Endothelial cell of umbilical vein (primary cell): ENCODE results near the gene DLL1. TPM values are rescaled to one million over a fixed set of nuclear protein-coding genes. Genes with fewer than 3 reads are reported as not detected.

Source experiments
- BruUV-seq: library from RNA; stranded (reverse); fragments of 400-500 nt; replicated peaks from 2 replicates; lab custom pipeline; 2021; lab: Mats Ljungman, UMichigan
- CTCF ChIA-PET: fragments of 300-600, 350-600 bp; sonication (Branson Sonifier 250); formaldehyde crosslinking; loops from one replicate; lab custom pipeline; 2021; ENCODE audit warnings: antibody characterized with exemption, inconsistent platforms; lab: Charles Lee
- POLR2A ChIA-PET: fragments of 300-600, 350-600 bp; sonication (Branson Sonifier 250); formaldehyde crosslinking; loops from one replicate; lab custom pipeline; 2021; ENCODE audit warnings: antibody characterized with exemption, inconsistent platforms; lab: Charles Lee
- DNase-seq: peaks from one replicate; pipeline ENCODE4 v3.0.0-alpha.2; 2011; ENCODE audit warnings: low read depth, low spot score
- FAIRE-seq: peaks from 2 replicates; lab custom pipeline; 2011; peaks lifted over from hg19 to GRCh38; lab: Jason Lieb, UNC
- H2AFZ ChIP-seq: 2 replicates; pipeline ENCODE4 v1.6.0; 2012; ENCODE audit warnings: low read depth, low read length, control low read depth, inconsistent platforms
- H3K27ac ChIP-seq: 2 replicates; pipeline ENCODE4 v1.5.1; 2011; ENCODE audit warnings: low read depth, mild to moderate bottlenecking, control low read depth, low read length, moderate library complexity; ENCODE audit not compliant: insufficient read depth
- H3K27me3 ChIP-seq, 2 experiments: 2 replicates each; pipeline versions ENCODE4 v1.6.0 to v1.6.1; 2011; ENCODE audit warnings: low read length in 2 of 2, mixed read lengths in 1 of 2; ENCODE audit not compliant: control insufficient read depth in 2 of 2, insufficient read depth in 2 of 2
- H3K36me3 ChIP-seq, 2 experiments: 2 replicates in 1 of 2; 3 replicates in 1 of 2; pipeline ENCODE4 v1.5.1; 2011; ENCODE audit warnings: low read length in 2 of 2, mild to moderate bottlenecking in 1 of 2, moderate library complexity in 1 of 2; ENCODE audit not compliant: control insufficient read depth in 2 of 2, insufficient read depth in 2 of 2; ENCODE audit errors: extremely low read depth in 1 of 2
- H3K4me1 ChIP-seq: 3 replicates; pipeline ENCODE4 v1.5.1; 2011; ENCODE audit warnings: mild to moderate bottlenecking, low read length; ENCODE audit not compliant: control insufficient read depth, insufficient read depth; ENCODE audit errors: extremely low read depth
- H3K4me2 ChIP-seq: 2 replicates; pipeline ENCODE4 v1.6.1; 2011; ENCODE audit warnings: low read length, control low read depth, mixed read lengths; ENCODE audit not compliant: insufficient read depth
- H3K4me3 ChIP-seq, 3 experiments: fragments of 200-600 bp in 1 of 3; sonication (generic), shearing (Covaris generic) in 1 of 3; replicated peaks in 1 of 3; 2 replicates each; pipeline ENCODE4 v1.5.1; 2011 to 2016; ENCODE audit warnings: control low read depth in 3 of 3, low read length in 3 of 3, mild to moderate bottlenecking in 2 of 3, inconsistent platforms in 1 of 3, low read depth in 1 of 3, moderate library complexity in 1 of 3; ENCODE audit not compliant: insufficient read depth in 1 of 3
- H3K79me2 ChIP-seq: 2 replicates; pipeline ENCODE4 v1.6.0; 2012; ENCODE audit warnings: low read length, inconsistent platforms; ENCODE audit not compliant: control insufficient read depth, insufficient read depth
- H3K9ac ChIP-seq: replicated peaks from 2 replicates; pipeline ENCODE3; 2011; ENCODE audit warnings: low read length, control low read depth; ENCODE audit not compliant: insufficient read depth; ENCODE audit errors: extremely low read depth
- H3K9me1 ChIP-seq: replicated peaks from 3 replicates; pipeline ENCODE4 v1.6.0; 2011; ENCODE audit warnings: mild to moderate bottlenecking, low read length; ENCODE audit not compliant: control insufficient read depth, insufficient read depth; ENCODE audit errors: extremely low read depth
- H3K9me3 ChIP-seq: replicated peaks from 2 replicates; pipeline ENCODE4 v1.5.1; 2012; ENCODE audit warnings: low read length, inconsistent platforms; ENCODE audit not compliant: control insufficient read depth, insufficient read depth
- H4K20me1 ChIP-seq: replicated peaks from 2 replicates; pipeline ENCODE3; 2011; ENCODE audit warnings: mild to moderate bottlenecking, low read length; ENCODE audit not compliant: control insufficient read depth, insufficient read depth; ENCODE audit errors: extremely low read depth
- CTCF ChIP-seq, 2 donors: IDR thresholded peaks; 1 replicate in 1 of 2; 2 replicates in 1 of 2; pipeline ENCODE4 v1.5.1; 2011; ENCODE audit warnings: low read length in 2 of 2, mild to moderate bottlenecking in 2 of 2, moderate library complexity in 2 of 2, control low read depth in 1 of 2, inconsistent platforms in 1 of 2, low read depth in 1 of 2; ENCODE audit not compliant: insufficient read depth in 1 of 2; ENCODE audit errors: extremely low read depth in 1 of 2
- EZH2 ChIP-seq: IDR thresholded peaks from 2 replicates; pipeline ENCODE4 v1.6.1; 2012; ENCODE audit warnings: borderline replicate concordance, low read depth, mild to moderate bottlenecking, moderate library complexity, low read length, inconsistent platforms; ENCODE audit not compliant: severe bottlenecking
- FOS ChIP-seq: IDR thresholded peaks from 2 replicates; pipeline ENCODE4 v1.6.1; 2011; ENCODE audit warnings: mild to moderate bottlenecking, low read length, moderate library complexity, borderline replicate concordance; ENCODE audit not compliant: insufficient read depth
- GATA2 ChIP-seq: IDR thresholded peaks from 2 replicates; pipeline ENCODE4 v1.7.0; 2011; ENCODE audit warnings: low read depth, mild to moderate bottlenecking, moderate library complexity, mixed read lengths, low read length; ENCODE audit not compliant: insufficient read length, insufficient read depth
- JUN ChIP-seq: IDR thresholded peaks from 2 replicates; pipeline ENCODE4 v1.6.1; 2011; ENCODE audit warnings: borderline replicate concordance, low read depth; ENCODE audit not compliant: insufficient read length, insufficient read depth
- MAX ChIP-seq: IDR thresholded peaks from 2 replicates; pipeline ENCODE4 v1.6.1; 2011; ENCODE audit not compliant: insufficient read depth, insufficient read length
- MYC ChIP-seq: IDR thresholded peaks from one replicate; pipeline ENCODE4 v1.6.1; 2011; ENCODE audit warnings: mild to moderate bottlenecking, low read depth, low read length
- POLR2A ChIP-seq: IDR thresholded peaks from 2 replicates; pipeline ENCODE4 v1.6.1; 2012; ENCODE audit warnings: low read depth, mild to moderate bottlenecking, control low read depth, low read length
- POLR2AphosphoS5 ChIP-seq: IDR thresholded peaks from 2 replicates; pipeline ENCODE4 v1.6.1; 2012; ENCODE audit warnings: low read depth, mild to moderate bottlenecking, control low read depth, low read length, moderate library complexity; ENCODE audit not compliant: insufficient read depth
- dilution Hi-C: fragments of 300-500 bp; cut with MboI; formaldehyde crosslinking; loops from one replicate; pipeline ENCODE4 v1.15.0; 2019; ENCODE audit warnings: low sequenced_read_pairs; ENCODE audit not compliant: extremely low pct_ligation_motif_present
- intact Hi-C: fragments of 100-400 bp; cut with micrococcal nuclease; formaldehyde crosslinking; loops from one replicate; pipeline ENCODE4 v1.10.0; 2022
- polyA plus RNA-seq, 4 experiments: library from polyadenylated mRNA; depleted of rRNA in 3 of 4; stranded (reverse) in 3 of 4; unstranded in 1 of 4; fragments of >200 nt; gene quantifications; 2 replicates each; pipeline versions ENCODE4 v1.2.1 to v1.2.3, GENCODE V29; 2011 to 2012; ENCODE audit warnings: missing spikeins in 1 of 4
- total RNA-seq: library from RNA; stranded (reverse); gene quantifications from 2 replicates; pipeline ENCODE4 v1.2.3, GENCODE V29; 2021

Gene DLL1
- total and polyA plus RNA-seq, 2 donors (not counting 3 experiments of a cell fraction or from before 2014, with no cell fraction given), result 1.4 to 2.3 TPM

- peak overlapping the region; percentile 90 for H2AFZ ChIP-seq
- no peaks in the 10 kb centered on the region for H3K9me3 ChIP-seq
- H3K9me1 ChIP-seq, result no peaks in the 10 kb centered on the region
- H3K27me3 ChIP-seq, result no peaks in the 10 kb centered on the region
- no TSS peak for BruUV-seq
- CTCF ChIA-PET, result interaction anchor here (1.7 kb wide), 1 partner anchor 474 kb away, joined by 5 read pairs; no protein-coding TSS in a partner anchor
- POLR2A ChIA-PET, result no interaction called here
- peak overlapping the region; percentile 48 to 86 (median 78) for H3K4me3 ChIP-seq
- dilution Hi-C loops, result no loop called here
- H4K20me1 ChIP-seq, result no peaks in the 10 kb centered on the region
- intact Hi-C loops, result loop anchor here (1.0 to 5.0 kb wide), 8 partner anchors 13 to 604 kb away; partner anchors contain the start of genes C6orf120 and WDR27
- no peaks in the 10 kb centered on the region for H3K36me3 ChIP-seq
- peaks cover 39% of the 10 kb centered on the region for H3K79me2 ChIP-seq
- DNase-seq (no peak), FAIRE-seq (peak; percentile 44)
- TF ChIP-seq FOS (no peak), JUN (no peak), MYC (no peak), POLR2A (no peak), GATA2 (no peak)
- peak overlapping the region; percentile 64 for H3K9ac ChIP-seq
- peak overlapping the region; percentile 78 for H3K4me2 ChIP-seq
- peak overlapping the region; percentile 73 for H3K27ac ChIP-seq
- peaks cover 11% of the 10 kb centered on the region for H3K4me1 ChIP-seq
Measured at GRCh38 chr6:170305805-170306323, 15.0 kb upstream of the DLL1 start.

GRCh38 chr6:170301184-170301583 is 10.3 kb upstream of the DLL1 start:
- Histone ChIP-seq H4K20me1 (no peaks in the 10 kb centered on the region), H3K27ac (no peak overlapping the region), H3K4me2 (no peak overlapping the region), H2AFZ (no peak overlapping the region), H3K4me1 (peaks cover 7% of the 10 kb centered on the region), H3K9ac (no peak overlapping the region), H3K27me3 (peaks cover 0 to 11% of the 10 kb centered on the region in 2 experiments), H3K36me3 (no peaks in the 10 kb centered on the region), H3K4me3 (no peak overlapping the region), H3K9me3 (no peaks in the 10 kb centered on the region), H3K9me1 (no peaks in the 10 kb centered on the region), H3K79me2 (no peaks in the 10 kb centered on the region)
- TF ChIP-seq POLR2AphosphoS5, result no peak
- TF ChIP-seq FOS, result no peak
- no peak for TF ChIP-seq CTCF (IDR thresholded peaks at IDR 0.05; ENCODE audit: extremely low read depth in 1 of 2, insufficient read depth in 1 of 2, low read depth in 1 of 2, low read length in 2 of 2)
- no peak for TF ChIP-seq MYC
- TF ChIP-seq EZH2, result no peak
- no peak for TF ChIP-seq POLR2A
- no peak for TF ChIP-seq MAX
- TF ChIP-seq GATA2, result no peak
- TF ChIP-seq JUN, result no peak
- BruUV-seq, result no TSS peak
- dilution Hi-C loops (no loop called here), intact Hi-C loops (no loop called here)
- ChIA-PET CTCF (no interaction called here), POLR2A (no interaction called here)
- DNase-seq (no peak), FAIRE-seq (no peak)
